Measurements from ENCODE around the gene CH25H.

GRCh38 chr10:89207181-89207800 is at the start of gene CH25H:
- no peak for TF ChIP-seq CTCF (IDR thresholded peaks at IDR 0.05; ENCODE audit: low read depth, low read length)
- no peak for TF ChIP-seq POLR2A (IDR thresholded peaks at IDR 0.05; ENCODE audit: extremely low read depth, insufficient read length)
- no peak for TF ChIP-seq MAX (IDR thresholded peaks at IDR 0.05; ENCODE audit: low read depth, low read length)
